Stimulated activated CD4-positive, alpha-beta T cell treated with anti-CD3 and anti-CD28 coated beads, TNF-alpha, amount 100 ng/mL, for 1 hour (primary cell): ENCODE data around the gene GRM8.
"Not testable (repeated sequence)": the region's sequence is repeated elsewhere in the genome, so short reads cannot be mapped to it uniquely, and the experiment has no call there.

Source experiments
- DNase-seq, 3 donors: peaks; one replicate each; pipeline ENCODE4 v3.0.0-alpha.2; 2020; ENCODE audit warnings: low read depth in 3 of 3, low spot score in 1 of 3

The GRM8 gene

DNA sequence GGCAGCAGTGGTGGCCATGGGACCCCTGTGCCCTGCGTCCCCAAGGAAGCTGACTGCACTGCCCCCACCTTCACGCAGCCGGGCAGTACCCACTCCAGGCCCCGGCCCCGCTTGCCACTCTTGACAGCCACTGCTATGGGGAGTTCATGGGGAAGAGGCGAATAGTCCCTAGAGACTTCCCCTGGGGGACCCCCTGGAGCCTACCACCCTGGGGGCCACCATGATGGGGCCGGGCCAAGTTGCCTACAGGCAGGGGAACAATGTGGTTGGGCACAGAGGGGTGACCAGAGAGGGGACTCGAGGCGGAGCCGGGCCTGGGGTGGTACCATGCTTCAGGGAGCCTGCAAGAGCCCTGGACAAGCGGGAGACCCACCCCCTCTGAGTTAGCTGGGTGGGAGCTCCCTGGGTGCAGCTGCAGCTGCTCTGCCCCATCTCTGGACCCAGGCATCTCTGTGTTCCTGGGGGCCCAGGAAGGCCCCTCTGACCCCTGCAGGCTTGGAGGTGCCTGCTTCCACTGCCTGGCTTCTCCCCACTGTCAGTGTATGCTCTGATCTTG is 567.6 kb downstream of the GRM8 start:
- DNase-seq, result no peak

DNA sequence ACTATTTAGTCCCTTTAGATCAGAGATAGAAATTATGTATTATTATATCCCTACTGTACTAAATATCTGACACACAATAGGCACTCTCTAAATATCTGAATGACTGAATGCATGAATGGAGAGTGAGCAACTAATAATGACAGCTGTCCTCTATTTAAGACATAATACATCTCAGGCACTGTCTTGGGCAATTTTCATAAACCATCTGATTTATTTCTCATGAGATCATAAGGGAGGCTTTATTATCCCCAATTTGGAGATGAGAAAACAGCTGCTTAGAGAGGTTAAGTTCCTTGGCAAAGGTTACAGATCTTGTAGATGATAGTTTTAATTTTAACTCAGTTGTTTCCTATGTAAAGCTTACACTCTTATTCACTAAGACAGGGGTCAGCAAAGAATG is 570.6 kb downstream of the GRM8 start:
- DNase-seq, result no peak

DNA sequence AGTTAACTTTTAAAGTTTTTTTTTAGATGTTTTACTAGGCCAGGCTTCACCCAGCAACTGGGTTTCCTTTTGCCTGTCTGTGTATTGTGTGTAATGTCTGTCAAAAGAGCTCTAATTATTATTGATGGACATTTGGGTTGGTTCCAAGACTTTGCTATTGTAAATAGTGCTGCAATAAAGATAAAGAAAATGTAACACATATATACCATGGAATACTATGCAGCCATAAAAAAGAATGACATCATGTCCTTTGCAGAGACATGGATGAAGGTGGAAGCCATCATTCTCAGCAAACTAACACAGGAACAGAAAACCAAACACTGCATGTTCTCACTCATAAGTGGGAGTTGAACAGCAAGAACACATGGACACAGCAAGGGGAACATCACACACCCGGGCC is 584.0 kb downstream of the GRM8 start:
- not testable (repeated sequence) for DNase-seq

GRCh38 chr7:126668367-126668752 is 584.4 kb downstream of the GRM8 start:
- DNase-seq, result no peak

GRCh38 chr7:126667742-126668366 is 584.9 kb downstream of the GRM8 start:
- no peak for DNase-seq

DNA sequence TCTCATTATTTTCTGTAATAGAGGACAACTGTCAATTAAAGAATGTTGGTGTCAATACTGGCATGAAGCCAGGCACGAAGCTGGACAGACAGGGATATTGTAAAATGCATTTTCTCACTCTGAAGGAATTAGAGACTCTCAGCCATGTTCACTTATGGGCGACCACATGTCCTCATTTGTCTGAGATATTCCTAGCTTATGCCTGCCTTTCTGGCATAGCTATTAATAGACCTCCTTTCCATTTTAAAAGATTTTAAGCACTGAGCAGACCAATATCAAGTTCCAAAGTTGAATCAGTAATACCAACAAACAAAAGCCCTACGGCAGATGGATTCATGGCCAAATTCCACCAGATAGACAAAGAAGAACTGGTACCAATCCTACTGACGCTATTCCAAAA is 589.9 kb downstream of the GRM8 start:
- DNase-seq, result no peak

DNA sequence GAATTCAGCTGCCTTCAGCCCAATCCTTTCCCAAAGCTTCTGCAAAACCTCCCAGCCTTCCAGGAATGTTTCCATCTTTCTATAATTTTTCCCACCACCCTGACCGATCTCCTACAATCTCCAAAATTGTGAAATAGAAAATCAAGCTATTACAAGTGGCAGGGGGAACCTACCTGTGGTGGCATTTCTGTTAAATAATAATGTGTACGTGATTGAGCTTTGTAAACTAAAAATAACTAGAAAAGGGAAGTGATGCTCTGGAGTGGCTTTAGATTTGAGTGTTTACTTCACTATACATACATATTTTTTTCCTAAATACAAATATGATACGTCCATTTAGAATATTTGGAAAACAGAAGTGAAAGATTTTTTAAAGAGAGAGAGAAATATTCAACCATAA is 593.6 kb downstream of the GRM8 start:
- DNase-seq, result no peak

DNA sequence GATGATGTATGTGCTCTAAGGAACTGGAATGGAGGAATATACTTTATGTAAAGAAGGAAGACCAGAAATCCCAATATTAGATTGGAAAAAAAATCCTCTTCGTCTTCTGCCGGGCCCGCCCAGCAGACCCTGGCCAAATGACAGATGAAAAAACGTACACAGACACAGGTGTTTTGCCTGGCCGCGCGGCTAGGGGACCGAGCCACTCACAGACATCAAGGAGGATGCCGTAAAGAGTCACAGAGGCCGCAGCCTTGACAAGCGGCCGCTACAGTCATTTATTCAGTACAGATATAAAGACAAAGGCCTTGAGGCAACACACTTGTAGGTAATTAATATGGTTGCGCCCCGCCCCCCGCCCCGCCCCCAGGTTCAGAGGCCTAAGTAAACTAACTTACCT is 594.1 kb downstream of the GRM8 start:
- no peak for DNase-seq

GRCh38 chr7:126657599-126658358 is 595.0 kb downstream of the GRM8 start:
- DNase-seq, result no peak

DNA sequence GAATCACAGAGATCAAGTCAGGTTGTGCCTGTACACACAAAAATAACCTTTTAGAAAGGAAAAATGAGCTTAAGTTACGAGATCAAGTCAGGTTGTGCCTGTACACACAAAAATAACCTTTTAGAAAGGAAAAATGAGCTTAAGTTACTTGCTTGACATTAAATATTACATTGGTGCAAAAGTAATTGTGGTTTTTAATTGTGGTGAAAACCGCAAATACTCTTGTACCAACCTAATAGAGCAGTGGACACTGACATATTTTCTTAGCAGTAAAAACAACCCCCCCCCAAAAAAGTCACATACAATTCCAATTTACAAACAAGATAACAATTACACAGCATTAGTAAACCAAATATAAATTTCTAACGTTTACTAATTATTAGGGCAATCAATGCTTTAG is 595.6 kb downstream of the GRM8 start:
- no peak for DNase-seq

DNA sequence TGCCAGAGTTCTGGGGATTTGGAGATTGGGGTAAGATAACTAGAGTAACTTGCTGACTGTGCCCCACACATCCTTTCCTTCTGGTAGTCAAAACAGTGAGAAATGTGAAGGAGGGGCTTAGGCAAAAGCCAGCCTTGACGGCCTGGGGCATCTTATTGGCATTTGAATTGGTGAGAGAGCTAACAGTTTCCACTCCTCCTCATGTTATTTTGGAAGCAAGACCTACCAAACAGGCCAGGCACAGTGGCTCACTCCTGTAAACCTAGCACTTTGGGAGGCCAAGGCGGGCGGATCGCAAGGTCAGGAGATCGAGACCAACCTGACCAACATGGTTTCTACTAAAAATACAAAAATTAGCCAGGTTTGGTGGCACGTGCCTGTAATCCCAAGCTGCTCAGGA is 596.6 kb downstream of the GRM8 start:
- no peak for DNase-seq

DNA sequence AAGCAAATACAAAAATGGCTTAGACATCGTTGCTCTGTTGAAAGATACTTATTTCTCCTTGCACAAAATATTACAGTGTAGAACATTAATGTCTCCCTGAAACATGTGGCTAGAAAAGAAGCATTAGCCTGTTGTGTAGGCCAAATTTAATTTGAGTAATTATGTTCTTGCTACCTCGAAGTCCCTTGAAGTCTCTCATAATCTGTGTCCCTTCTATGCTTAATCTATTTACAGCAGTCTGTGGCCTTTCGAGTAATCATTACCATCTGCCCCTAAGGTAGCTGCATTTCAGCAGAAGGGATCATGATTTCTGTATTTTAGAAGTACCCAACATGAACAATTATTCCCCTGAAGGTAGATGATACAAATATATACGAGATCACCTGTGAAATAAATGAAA is 615.2 kb downstream of the GRM8 start:
- no peak for DNase-seq

GRCh38 chr7:126635545-126635944 is 617.2 kb downstream of the GRM8 start:
- no peak for DNase-seq

- no peak for DNase-seq
These were observed 644.4 kb downstream of the GRM8 start for GRCh38 chr7:126608339-126608776.

DNA sequence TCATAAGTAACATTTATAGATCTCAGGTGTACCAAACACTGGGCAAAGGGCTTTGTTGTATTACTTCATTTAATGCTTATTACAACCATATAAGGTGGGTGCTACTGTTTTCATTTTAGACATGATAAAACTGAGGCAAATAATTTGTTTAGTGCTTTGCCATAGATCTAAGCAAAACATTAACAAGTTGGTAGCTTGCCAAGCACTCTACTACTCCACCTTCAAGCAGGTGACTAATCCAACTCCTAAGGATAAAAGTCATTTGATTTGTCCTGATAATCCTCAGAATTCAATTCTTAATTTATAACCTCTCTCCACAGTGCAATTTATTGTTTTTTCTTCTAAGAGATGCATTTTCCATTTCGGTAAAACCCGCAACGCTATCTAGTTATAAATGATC is 646.4 kb downstream of the GRM8 start:
- no peak for DNase-seq

DNA sequence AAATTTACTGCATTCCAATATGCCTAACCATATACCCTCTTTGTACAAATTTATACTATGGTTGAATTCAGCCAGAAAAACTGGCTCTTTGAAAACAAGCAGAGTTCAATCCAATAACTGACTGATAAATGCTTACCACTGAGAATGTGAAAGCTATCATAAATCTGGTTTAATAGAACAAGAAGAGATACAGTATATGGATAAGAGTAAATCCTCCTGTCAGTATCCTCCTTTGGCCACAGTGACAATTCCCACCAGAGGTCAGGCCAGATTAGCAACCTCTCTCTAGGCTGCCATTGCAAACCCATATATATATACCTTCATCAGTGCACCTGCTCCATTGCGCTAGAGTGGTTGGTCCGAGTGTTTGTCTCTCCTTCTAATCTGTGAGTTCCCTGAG is 647.2 kb downstream of the GRM8 start:
- DNase-seq, result no peak

- no peak for DNase-seq
These were observed 647.7 kb downstream of the GRM8 start for GRCh38 chr7:126605056-126605455.

DNA sequence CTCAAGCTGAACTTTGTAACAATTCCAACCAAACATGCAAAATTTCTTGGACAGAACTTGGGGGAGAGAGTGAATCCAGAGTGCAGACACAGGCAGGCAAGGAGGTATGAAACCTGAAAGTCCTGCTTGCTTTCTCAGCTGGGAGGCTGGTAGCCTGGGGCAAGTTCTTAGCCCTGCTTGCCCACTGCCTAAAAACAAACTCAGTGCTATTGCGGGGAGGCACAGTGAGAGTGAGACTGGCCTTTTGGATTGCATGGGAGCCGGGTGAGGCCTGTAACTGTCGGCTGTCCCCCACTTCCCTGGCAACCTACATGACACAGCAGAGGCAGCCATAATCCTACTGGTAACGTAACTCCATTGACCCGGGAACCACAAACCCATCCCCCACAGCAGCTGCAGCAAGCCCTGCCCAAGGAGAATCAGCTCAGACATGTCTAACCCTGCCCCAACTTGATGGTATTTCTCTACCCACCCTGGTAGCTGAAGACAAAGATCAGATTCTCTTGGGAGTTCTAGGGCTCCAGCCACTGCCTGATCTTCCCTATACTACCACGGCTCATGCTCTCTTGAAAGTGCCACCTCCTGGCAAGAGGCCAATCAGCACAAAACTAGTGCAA is 663.6 kb downstream of the GRM8 start:
- DNase-seq, result no peak

GRCh38 chr7:126578338-126578737 is 674.4 kb downstream of the GRM8 start:
- no peak for DNase-seq

DNA sequence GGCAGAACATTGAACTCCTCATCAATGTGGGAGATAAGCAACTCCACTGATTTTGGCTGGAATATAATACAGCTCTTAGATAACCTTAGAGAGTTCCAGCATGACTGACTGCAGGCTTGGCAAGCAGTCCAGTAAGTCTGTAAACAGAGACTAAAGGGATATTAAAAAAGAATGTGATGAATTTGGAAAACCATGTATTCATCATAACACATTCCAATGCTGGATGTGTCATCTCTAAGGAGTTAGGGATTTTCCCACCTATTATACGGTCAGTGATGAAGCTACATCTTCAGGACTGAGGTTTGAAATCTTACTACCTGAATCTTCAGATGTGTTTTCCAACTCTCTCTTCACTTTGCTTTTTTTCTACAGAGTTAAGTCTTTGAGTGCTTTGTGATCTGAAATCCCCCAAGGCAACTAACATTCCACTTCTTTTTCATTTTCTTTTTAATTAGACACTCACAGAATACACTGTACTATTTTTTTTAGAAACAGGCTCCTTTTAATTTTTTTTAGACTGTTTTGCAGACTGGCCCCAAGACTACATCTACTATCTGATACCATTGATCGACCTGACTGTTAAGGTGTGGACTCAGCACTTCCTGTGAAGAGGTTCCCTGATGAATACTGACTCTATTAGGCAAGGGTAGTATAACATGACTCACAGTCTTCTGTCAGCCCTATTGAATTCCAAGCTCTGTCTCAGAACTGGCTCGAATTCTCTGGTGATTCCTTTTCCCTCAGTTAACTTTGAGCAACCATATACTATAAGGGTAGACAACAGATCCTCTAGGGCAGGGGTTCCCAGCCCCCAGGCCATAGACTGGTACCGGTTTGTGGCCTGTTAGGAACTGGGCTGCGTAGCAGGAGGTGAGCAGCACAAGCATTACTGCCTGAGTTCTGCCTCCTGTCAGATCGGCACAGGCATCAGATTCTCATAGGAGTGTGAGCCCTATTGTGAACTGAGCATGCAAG is 678.2 kb downstream of the GRM8 start:
- no peak for DNase-seq

DNA sequence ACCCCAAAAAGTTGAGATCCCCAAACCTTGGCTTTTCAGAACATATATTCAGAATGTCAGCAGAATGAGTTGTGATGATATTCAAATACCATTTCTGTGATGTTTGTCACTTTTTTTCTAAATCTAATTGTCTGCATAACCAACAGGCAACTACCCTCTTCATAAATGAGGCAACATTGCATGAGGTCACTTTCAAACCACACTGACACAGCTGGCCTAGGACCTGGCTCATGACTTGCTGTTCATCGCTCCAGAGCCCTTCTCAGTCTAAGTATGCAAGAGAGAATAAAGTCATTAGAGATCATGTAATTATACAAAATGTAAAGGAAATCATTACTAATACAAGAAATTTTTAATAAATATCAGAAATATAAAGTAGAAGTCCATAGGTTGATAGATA is 681.9 kb downstream of the GRM8 start:
- no peak for DNase-seq
